GM10266 (cell line): Measurements from ENCODE around the gene BLOC1S6.

Source experiments
- DNase-seq: peaks from one replicate; pipeline ENCODE4 v3.0.0; 2012; ENCODE audit errors: extremely low spot score
- TF ChIP-seq, protein P1 (sequence below): IDR thresholded peaks from 2 replicates; pipeline ENCODE4 v1.5.1; 2012; ENCODE audit warnings: mild to moderate bottlenecking, low read depth; ENCODE audit not compliant: control insufficient read depth, insufficient read depth; ENCODE audit errors: missing control alignments

The BLOC1S6 gene

DNA sequence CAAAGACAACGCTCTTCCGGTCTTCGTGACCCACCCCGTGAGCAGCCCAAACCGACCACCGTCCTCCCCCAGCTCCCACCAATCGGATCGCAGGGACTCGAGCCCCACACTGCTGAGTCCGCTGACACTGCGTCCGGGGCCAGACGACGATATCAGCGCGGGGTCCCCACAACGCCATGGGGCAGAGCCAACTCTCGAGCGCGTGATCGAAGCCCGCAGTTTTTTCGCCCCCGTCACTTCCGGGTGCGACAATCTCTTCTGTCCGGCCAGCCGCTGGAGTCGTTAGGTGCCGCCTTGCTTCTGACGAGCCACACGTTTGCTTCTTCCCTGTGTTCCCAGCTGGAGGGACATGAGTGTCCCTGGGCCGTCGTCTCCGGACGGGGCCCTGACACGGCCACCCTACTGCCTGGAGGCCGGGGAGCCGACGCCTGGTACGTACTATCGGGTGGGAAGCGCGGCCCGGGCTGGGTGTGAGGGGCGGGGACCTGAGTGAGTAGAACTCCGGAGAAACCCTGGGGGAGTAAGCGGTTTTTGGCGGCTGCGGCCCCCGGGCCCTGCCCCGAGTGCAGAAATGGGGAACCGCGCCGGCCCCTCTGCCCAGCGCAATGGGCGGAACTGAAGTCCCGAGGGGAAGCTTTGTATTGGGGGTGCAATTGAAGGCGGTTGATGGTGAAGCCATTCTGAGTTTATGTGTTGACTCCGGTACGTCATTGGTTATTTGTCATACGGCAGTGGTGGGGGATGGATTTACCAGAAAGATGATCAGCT lies at the start of gene BLOC1S6:
Gene BLOC1S6, plus strand, starts transcription at position 285 of the 768 bp plus-strand sequence. Its CDS starts 65 bp downstream, at position 350.
- DNase-seq, result peak; percentile 77
- TF ChIP-seq, protein P1, sequence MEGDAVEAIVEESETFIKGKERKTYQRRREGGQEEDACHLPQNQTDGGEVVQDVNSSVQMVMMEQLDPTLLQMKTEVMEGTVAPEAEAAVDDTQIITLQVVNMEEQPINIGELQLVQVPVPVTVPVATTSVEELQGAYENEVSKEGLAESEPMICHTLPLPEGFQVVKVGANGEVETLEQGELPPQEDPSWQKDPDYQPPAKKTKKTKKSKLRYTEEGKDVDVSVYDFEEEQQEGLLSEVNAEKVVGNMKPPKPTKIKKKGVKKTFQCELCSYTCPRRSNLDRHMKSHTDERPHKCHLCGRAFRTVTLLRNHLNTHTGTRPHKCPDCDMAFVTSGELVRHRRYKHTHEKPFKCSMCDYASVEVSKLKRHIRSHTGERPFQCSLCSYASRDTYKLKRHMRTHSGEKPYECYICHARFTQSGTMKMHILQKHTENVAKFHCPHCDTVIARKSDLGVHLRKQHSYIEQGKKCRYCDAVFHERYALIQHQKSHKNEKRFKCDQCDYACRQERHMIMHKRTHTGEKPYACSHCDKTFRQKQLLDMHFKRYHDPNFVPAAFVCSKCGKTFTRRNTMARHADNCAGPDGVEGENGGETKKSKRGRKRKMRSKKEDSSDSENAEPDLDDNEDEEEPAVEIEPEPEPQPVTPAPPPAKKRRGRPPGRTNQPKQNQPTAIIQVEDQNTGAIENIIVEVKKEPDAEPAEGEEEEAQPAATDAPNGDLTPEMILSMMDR, result no peak

DNA sequence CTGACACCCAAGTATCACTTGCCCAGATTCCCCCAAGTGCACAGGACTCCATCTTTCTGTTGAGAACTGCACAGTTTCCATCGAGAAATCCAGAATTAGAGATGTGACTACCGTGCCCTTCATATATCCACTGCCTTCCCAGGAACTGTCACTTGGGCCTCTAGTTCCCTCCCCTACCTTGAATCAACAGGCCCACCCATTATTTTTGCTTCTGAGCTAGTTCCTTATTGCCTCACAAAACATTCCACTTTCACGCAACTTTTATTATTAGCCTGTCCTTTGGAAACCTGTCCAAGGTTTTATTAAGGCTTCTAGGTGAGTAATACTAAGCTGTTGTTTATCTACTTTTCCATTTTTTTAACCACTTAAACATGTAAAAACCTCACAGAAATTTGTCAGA lies 47.5 kb upstream of the BLOC1S6 start:
- TF ChIP-seq, protein P1, result no peak
- no peak for DNase-seq

GRCh38 chr15:45540531-45540930 lies 46.6 kb upstream of the BLOC1S6 start:
- no peak for DNase-seq
- TF ChIP-seq, protein P1, result no peak

DNA sequence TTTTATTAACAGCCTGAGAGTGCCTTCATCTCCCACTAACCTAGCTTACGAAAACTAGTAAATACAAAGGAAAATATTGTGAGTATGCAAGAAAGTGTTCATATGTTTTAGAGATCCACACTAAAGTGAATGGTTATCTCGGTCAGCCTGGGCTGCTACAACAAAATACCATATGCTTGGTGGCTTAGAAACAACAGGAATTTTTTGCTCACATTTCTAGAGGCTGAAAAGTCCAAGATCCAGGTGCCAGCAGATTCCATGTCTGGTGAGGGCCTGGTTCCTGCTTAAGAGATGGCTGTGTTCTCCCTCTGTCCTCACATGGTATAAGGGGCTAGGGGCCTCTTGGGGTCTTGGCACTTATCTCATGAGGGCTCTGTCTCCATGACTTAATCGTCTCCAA lies 44.1 kb upstream of the BLOC1S6 start:
- DNase-seq, result no peak

GRCh38 chr15:45544266-45545023 lies 42.7 kb upstream of the BLOC1S6 start:
- DNase-seq, result no peak
- TF ChIP-seq, protein P1, result no peak

More for the DNA sequence above, 44.1 kb upstream of the BLOC1S6 start:
- TF ChIP-seq, protein P1, result no peak

DNA sequence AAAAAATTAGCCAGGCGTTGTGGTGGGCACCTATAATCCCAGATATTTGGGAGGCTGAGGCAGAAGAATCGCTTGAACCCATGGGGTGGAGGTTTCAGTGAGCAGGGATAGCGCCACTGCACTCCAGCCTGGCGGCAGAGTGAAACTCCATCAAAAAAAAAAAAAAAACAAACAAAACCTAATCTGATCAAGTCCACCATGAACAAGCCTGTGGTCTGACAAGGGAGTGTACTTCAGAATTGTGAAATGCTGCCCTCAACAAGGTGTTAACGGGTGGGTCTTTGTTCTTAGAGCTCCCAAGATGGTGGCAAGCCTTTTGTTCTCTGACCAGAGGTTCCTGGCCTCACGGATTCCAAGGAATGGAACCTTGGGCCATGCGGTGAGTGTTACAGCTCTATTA lies 40.4 kb upstream of the BLOC1S6 start:
- no peak for DNase-seq

More for the DNA sequence above, 40.4 kb upstream of the BLOC1S6 start:
- TF ChIP-seq, protein P1, result no peak
